Suprapubic skin (tissue), 3 donors: Measurements from ENCODE around the gene DDX27.

ENCODE experiments used
- POLR2A ChIP-seq, 2 donors: fragments of 450-650 bp; IDR thresholded peaks; one replicate each; pipeline ENCODE4 v1.6.1; 2017; ENCODE audit warnings: antibody characterized with exemption in 2 of 2, mild to moderate bottlenecking in 2 of 2, moderate library complexity in 2 of 2
- TF ChIP-seq, protein P1 (sequence below), 2 donors: fragments of 200-600 bp in 1 of 2; fragments of 450-650 bp in 1 of 2; sonication (generic) in 1 of 2; IDR thresholded peaks; one replicate each; pipeline ENCODE4 v1.5.1; 2016 to 2019; ENCODE audit warnings: antibody characterized with exemption in 2 of 2, mild to moderate bottlenecking in 1 of 2, moderate library complexity in 1 of 2

DNA sequence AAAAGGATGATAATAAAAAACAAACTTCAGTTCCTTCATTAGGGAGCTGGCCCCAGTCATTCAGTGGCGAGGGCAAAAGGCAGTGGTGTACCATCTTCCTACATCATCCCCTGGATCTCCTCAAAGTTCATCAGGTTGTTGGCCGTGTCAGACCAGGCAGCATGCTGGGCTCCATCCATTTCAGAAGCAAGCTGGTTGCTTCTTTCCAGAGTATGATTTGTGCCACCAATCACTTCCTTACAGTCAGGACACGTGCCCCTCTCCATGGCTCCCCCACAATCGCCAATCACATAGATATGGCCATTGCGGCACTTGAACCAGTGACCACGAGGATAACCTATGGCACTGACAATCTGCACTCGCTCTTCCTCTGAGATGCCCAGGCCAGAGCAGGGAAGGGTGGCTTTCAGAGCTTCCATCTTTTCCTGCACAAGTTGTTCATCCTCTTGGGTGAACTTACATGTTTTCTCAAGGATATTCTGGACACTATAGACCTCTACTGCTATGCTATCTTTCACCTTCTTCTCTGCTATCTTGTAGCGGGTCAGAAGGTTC, 28.0 kb downstream of the DDX27 start:
- TF ChIP-seq, protein P1, sequence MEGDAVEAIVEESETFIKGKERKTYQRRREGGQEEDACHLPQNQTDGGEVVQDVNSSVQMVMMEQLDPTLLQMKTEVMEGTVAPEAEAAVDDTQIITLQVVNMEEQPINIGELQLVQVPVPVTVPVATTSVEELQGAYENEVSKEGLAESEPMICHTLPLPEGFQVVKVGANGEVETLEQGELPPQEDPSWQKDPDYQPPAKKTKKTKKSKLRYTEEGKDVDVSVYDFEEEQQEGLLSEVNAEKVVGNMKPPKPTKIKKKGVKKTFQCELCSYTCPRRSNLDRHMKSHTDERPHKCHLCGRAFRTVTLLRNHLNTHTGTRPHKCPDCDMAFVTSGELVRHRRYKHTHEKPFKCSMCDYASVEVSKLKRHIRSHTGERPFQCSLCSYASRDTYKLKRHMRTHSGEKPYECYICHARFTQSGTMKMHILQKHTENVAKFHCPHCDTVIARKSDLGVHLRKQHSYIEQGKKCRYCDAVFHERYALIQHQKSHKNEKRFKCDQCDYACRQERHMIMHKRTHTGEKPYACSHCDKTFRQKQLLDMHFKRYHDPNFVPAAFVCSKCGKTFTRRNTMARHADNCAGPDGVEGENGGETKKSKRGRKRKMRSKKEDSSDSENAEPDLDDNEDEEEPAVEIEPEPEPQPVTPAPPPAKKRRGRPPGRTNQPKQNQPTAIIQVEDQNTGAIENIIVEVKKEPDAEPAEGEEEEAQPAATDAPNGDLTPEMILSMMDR (IDR thresholded peaks at IDR 0.05), result no peak
- no peak for TF ChIP-seq POLR2A (IDR thresholded peaks at IDR 0.05)
